Activated naive CD8-positive, alpha-beta T cell treated with anti-CD3 and anti-CD28 coated beads, Interleukin-2, amount 10 ng/mL, durations not matched to agents 7 days and 5 days (primary cell): ENCODE results near the gene XXYLT1. TPM values are rescaled to one million over a fixed set of nuclear protein-coding genes. Genes with fewer than 3 reads are reported as not detected.

Experiments
- ATAC-seq: fragments of 150-1000 bp; cut with Tn5 transposase; one replicate; pipeline ENCODE4 v1.10.0; 2021; ENCODE audit warnings: low read depth, moderate library complexity
- POLR2A ChIA-PET: fragments of 350-600 bp; sonication (Branson Sonifier 250); formaldehyde crosslinking; loops from one replicate; lab custom pipeline; 2021; ENCODE audit warnings: antibody characterized with exemption; lab: Charles Lee
- DNase-seq: peaks from one replicate; pipeline ENCODE4 v3.0.0; 2021
- H3K27ac Mint-ChIP-seq: one replicate; pipeline ENCODE4 v1.8.0; 2022; ENCODE audit warnings: mild to moderate bottlenecking, mixed read lengths
- H3K27me3 Mint-ChIP-seq: one replicate; pipeline ENCODE4 v1.8.0; 2022; ENCODE audit warnings: mild to moderate bottlenecking, moderate library complexity, mixed read lengths
- H3K36me3 Mint-ChIP-seq: one replicate; pipeline ENCODE4 v1.8.0; 2021; ENCODE audit warnings: mild to moderate bottlenecking, mixed read lengths
- H3K4me1 Mint-ChIP-seq: one replicate; pipeline ENCODE4 v1.8.0; 2021; ENCODE audit warnings: mixed read lengths
- H3K4me3 Mint-ChIP-seq: one replicate; pipeline ENCODE4 v1.8.0; 2022; ENCODE audit warnings: mild to moderate bottlenecking, moderate library complexity, mixed read lengths
- H3K9me3 Mint-ChIP-seq: one replicate; pipeline ENCODE4 v1.8.0; 2021; ENCODE audit warnings: mixed read lengths
- total RNA-seq, 2 experiments: library from RNA; stranded (reverse); gene quantifications; one replicate each; pipeline ENCODE4 v1.2.3, GENCODE V29; 2021

Gene XXYLT1
- total RNA-seq, 2 experiments from 2014 or later: 6.8 to 8.3 TPM

DNA sequence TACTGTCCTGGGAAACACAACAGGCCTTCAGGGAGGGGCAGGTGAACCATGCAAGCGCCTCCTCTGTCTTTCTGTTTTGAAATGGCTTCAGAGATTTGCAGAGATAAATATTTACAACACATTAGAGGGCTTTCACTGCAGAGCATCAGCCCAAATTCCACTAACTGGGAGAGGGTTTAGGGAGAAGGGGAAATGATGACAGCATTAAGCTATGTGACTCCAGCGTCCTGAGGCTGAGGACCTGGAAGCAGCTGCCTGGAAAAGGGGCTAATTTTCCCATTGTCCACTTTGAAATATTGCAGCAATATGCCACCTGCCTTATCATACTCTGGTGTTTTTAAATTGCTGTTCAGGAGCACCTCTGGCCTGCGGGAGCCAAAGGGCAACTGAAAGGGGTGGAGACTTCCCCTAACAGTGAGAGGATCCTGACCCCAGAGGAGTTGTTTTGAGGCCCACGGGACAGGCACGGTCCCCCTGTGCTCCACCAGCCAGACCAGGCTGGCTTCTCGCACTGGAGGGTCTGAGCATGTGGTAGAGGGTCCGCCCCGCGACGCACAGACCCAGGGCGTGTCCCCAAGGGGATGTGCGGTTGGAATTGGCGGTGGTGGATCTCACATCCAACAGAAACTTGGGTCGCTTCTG is 110.6 kb downstream of the XXYLT1 start:
- Mint-ChIP-seq H3K36me3 (peaks cover 3% of the 10 kb centered on the region), H3K4me1 (peaks cover 22% of the 10 kb centered on the region), H3K27me3 (peaks cover 2% of the 10 kb centered on the region), H3K9me3 (no peaks in the 10 kb centered on the region), H3K27ac (no peak overlapping the region), H3K4me3 (no peak overlapping the region)
- POLR2A ChIA-PET: no interaction called here
- DNase-seq: no peak
- no peak for ATAC-seq

DNA sequence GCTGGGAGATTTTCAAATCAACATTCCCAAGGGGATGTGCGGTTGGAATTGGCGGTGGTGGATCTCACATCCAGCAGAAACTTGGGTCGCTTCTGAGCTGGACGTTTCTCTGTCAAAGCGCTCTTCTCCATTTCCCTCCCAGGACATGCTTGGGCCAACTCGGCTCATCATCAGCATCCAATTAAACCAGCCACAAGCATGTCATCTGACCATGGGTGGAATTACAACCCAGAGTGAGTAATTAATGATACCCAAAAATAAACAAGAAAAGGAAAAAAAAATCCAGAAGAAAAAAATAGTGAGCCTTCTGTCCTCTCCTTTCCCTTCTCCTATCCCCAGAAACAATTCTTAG is 111.2 kb downstream of the XXYLT1 start:
- peaks cover 24% of the 10 kb centered on the region for H3K4me1 Mint-ChIP-seq
- H3K4me3 Mint-ChIP-seq: no peak overlapping the region
- H3K27ac Mint-ChIP-seq: no peak overlapping the region
- H3K36me3 Mint-ChIP-seq: peaks cover 3% of the 10 kb centered on the region
- no peaks in the 10 kb centered on the region for H3K9me3 Mint-ChIP-seq
- peaks cover 2% of the 10 kb centered on the region for H3K27me3 Mint-ChIP-seq
- ATAC-seq (no peak), DNase-seq (no peak)
- POLR2A ChIA-PET: no interaction called here

DNA sequence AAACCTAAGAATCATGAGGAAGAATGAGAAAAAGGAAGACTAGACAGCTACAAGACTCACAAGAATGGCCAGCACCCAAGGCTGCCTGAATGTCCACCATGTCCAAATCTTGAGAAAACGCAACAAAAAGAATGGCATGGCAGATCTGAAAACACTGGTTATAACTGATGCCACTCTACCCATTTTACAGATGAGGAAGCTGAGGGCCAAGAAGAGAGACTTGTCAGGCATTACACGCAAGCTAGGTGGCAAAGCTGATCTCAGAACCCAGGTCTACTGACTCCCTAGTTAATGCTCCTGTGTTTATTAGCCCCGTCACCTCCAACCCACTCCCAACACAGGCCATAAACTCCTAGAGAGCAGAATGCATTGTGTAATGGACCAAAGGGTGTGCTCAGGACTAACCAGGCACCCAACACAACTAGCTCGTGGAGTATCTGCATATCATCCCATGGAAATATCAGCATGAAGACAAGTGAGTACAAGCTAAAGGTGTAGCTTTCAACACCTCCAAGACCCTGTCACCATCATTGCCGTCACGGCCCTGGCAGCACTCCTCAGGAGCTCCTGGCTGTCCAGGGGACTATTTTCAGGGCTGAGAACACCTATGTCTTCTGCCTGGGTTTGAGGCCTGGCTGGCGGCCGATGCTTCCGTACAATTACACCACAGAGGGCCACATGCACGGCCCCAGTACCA is 111.7 kb downstream of the XXYLT1 start:
- ATAC-seq (no peak), DNase-seq (no peak)
- Mint-ChIP-seq H3K4me3 (no peak overlapping the region), H3K27ac (no peak overlapping the region), H3K9me3 (no peaks in the 10 kb centered on the region), H3K4me1 (peaks cover 27% of the 10 kb centered on the region), H3K27me3 (peaks cover 2% of the 10 kb centered on the region), H3K36me3 (peaks cover 5% of the 10 kb centered on the region)
- POLR2A ChIA-PET: no interaction called here

DNA sequence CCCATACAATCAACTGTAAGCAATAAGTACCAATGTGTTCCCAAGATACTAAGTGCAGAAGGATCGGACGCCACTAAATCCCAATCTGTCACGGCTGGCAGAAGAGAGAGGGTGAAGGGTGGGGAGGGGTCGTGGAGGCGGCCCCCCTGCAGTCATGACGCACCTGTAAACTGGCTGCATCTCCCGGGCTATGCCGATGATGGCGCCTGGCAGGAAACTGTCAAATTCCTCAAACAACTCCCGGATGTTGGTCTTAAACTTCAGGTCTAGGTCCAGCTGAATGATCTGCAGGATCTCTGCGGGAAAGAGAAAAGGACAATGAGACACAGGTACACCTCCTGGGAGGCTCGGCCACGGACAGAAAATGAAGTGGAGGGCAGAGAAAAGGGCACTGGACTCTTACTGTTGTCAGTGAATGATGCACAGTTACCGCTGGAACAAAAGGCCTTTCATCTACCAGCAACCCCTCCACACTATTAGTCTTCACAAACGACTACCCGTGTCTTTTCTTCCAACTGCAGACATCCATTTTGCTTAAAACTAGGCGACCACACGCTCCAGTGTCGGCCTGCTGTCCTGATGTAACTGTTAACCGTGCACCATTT is 114.6 kb downstream of the XXYLT1 start:
- ATAC-seq (no peak), DNase-seq (no peak)
- POLR2A ChIA-PET: no interaction called here
- peaks cover 2% of the 10 kb centered on the region for H3K27me3 Mint-ChIP-seq
- H3K4me1 Mint-ChIP-seq: peaks cover 10% of the 10 kb centered on the region
- H3K36me3 Mint-ChIP-seq: peaks cover 5% of the 10 kb centered on the region
- H3K27ac Mint-ChIP-seq: no peak overlapping the region
- no peak overlapping the region for H3K4me3 Mint-ChIP-seq
- no peaks in the 10 kb centered on the region for H3K9me3 Mint-ChIP-seq

DNA sequence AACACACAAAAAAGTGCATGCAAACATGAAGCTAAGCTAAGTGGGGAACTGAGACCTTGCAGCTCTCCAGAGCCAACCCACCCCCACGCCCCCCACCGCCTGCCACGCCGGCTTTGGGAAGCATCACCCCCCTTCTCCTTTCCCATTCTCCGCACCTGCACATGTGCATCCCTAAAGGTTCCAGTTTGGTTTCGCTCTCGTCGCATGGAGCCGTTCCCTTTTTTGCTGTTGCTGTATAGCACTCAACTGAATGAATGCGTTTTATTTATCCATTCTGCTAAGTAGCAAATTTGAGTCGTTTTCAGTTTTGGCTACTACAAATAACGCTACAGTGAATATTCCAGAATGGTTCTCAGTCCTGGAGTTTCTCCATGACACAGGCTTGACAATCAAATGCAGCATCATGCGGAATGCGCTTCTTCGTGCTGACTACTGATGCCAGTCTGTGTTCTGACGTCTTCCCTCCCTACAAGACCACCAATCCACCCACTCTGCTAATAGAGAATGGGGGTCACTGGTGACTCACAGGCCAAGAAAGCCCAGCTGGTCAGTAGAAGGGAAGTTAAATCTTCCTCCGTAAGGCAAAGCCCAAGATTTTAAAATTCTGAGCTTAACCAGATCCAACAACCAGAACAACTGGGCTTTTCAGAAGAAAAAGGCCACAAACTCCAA is 115.3 kb downstream of the XXYLT1 start:
- Mint-ChIP-seq H3K27me3 (peaks cover 2% of the 10 kb centered on the region), H3K27ac (peak overlapping the region; percentile 53), H3K4me3 (no peak overlapping the region), H3K36me3 (peaks cover 5% of the 10 kb centered on the region), H3K4me1 (peaks cover 12% of the 10 kb centered on the region), H3K9me3 (no peaks in the 10 kb centered on the region)
- POLR2A ChIA-PET: no interaction called here
- DNase-seq: no peak
- no peak for ATAC-seq

DNA sequence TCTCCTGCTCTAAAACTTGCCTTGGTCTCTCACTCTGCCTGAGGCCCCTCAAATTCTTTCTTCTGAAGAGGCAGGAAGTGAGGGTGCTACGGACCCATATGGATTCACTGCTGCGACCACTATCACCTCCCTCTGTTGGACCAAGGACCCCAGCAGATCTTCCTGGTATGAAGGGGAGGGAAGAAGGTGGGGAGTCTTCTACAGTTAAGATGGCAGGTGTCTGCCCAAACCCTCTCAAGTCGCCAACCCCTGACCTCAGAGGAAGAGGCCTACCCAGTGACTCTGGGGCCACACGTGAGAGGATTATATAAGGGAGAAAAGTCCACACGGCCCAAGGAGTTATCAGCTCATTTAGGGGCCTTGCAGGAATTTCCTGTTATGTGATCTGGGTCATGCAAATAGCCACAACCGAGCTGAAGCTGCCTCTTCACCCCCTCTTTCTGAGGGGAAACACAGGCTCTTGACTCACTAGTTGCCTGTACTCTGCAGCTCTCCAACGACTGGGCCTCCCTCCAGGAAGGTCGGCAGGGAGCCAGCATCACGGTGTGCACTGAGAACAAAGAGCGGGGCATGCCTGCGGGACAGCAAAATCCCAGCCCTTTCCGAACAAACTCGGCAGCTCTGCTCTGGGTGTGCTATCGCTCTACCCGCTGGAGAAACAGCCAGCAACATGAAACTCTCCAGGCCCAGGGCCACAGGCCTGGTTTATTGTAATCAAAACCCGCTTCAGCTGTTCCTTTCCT is 116.0 kb downstream of the XXYLT1 start:
- peaks cover 19% of the 10 kb centered on the region for H3K4me1 Mint-ChIP-seq
- peak; percentile 25 for ATAC-seq
- POLR2A ChIA-PET: no interaction called here

DNA sequence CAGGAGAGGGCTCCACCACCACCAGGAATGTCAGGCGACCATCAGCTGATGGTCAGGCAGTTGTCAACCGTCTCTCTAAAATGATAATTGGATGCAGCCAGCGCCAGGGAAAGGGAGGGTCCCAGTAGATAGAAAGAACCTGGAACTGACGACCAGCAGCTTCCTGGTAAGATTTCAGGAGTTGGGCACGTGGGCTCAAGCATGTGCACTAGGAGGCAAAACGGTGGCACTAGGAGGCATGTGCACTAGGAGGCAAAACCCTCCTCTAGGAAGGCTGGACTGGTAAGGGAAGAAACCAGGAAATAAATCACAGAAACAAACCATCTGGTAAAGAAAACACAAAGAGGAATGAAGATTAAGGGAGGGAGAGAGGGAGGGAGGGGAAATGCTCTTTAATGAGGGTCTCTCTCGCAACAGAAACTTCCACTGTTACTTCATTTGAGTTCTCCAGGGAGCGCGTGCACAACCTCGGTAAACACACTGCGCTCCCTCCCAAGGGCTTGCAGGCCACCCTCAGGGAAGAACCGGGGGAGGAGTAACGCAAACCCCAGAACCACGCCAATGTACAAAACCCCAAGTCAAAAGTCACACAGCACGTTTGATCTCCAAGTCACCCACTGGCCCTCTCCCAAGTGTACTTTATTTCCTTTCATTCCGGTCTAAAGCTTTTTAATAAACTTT is 116.7 kb downstream of the XXYLT1 start:
- no peak overlapping the region for H3K4me3 Mint-ChIP-seq
- H3K36me3 Mint-ChIP-seq: peaks cover 5% of the 10 kb centered on the region
- peak overlapping the region; percentile 50 for H3K27ac Mint-ChIP-seq
- peaks cover 22% of the 10 kb centered on the region for H3K4me1 Mint-ChIP-seq
- no peak for ATAC-seq
- no peak for DNase-seq
- H3K9me3 Mint-ChIP-seq: no peaks in the 10 kb centered on the region
- peaks cover 2% of the 10 kb centered on the region for H3K27me3 Mint-ChIP-seq
- POLR2A ChIA-PET: no interaction called here

More for the DNA sequence above, 116.0 kb downstream of the XXYLT1 start:
- no peak overlapping the region for H3K4me3 Mint-ChIP-seq
- peak overlapping the region; percentile 50 for H3K27ac Mint-ChIP-seq
- H3K9me3 Mint-ChIP-seq: no peaks in the 10 kb centered on the region
- H3K27me3 Mint-ChIP-seq: peaks cover 2% of the 10 kb centered on the region
- peaks cover 5% of the 10 kb centered on the region for H3K36me3 Mint-ChIP-seq
- DNase-seq: no peak

DNA sequence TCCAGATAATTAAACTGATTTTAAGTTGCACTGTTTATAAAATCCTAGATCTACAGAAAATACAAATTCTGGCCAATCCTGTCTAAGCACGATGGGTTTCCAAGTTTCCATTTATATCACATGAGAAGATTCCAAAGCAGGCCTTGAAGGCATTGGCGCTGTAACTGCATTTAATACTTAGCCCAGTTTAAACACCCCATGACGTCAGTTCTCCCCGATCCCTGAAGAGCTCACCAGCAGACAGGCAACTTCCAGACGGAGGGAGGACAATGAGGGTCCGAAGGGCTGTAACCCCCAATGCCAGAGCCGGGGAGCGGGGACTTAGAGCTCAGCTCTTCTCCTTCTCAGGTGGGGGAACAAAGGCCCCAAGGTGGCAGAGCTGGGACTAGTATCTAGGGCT is 117.3 kb downstream of the XXYLT1 start:
- POLR2A ChIA-PET: no interaction called here
- DNase-seq (no peak), ATAC-seq (no peak)
- H3K36me3 Mint-ChIP-seq: peaks cover 5% of the 10 kb centered on the region
- H3K9me3 Mint-ChIP-seq: no peaks in the 10 kb centered on the region
- no peak overlapping the region for H3K27ac Mint-ChIP-seq
- no peak overlapping the region for H3K4me3 Mint-ChIP-seq
- peaks cover 2% of the 10 kb centered on the region for H3K27me3 Mint-ChIP-seq
- H3K4me1 Mint-ChIP-seq: peaks cover 27% of the 10 kb centered on the region

DNA sequence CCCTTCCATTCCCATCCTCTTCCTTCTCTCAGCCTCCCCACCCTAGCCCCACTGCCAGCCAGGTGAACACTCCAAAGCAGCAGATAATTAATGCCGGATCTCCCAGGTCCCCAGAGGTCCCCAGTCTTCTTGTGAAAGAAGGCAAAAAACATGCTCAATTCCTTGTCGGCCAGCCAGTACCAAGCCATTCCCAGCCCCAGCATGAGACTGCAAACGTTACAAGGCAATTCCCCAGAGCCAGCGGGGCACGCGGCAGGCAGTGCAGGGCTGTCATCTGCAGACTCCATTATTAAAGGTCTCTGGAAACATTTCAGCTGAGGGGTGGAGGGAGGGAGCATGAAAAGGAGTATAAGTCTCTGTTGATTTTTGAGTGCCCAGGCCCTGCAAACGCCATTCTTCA is 117.8 kb downstream of the XXYLT1 start:
- no peak overlapping the region for H3K4me3 Mint-ChIP-seq
- DNase-seq (no peak), ATAC-seq (no peak)
- H3K36me3 Mint-ChIP-seq: peaks cover 5% of the 10 kb centered on the region
- H3K9me3 Mint-ChIP-seq: no peaks in the 10 kb centered on the region
- H3K27me3 Mint-ChIP-seq: peaks cover 2% of the 10 kb centered on the region
- POLR2A ChIA-PET: no interaction called here
- peaks cover 32% of the 10 kb centered on the region for H3K4me1 Mint-ChIP-seq
- no peak overlapping the region for H3K27ac Mint-ChIP-seq

DNA sequence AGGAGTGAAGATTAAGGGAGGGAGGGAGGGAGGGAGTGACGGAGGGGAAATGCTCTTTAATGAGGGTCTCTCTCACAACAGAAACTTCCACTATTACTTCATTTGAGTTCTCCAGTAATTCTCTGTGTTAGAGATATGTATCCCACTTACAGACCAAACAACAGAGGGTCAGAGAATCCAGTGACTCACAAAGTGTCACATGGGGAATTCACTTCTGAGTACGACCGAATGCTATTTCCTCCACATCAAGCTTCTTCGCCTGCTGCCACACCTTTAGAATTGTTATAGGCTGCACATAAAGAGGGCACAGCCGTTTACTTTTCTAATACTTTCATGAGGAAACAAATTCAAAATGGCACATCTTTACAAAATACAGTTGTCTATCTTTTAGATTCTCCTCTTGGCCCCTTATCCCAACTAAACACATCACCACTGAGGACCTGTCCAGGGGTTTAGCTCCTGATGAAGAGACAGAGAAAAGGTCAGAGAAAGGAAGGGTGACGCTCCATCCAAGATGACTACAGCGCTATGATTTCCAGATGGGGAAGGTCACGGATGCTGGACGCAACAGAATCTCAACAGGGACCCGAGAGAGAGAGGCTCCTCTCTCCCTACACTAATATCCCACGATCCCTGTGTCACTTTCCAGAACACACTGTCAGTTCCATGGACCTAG is 119.0 kb downstream of the XXYLT1 start:
- no peaks in the 10 kb centered on the region for H3K9me3 Mint-ChIP-seq
- DNase-seq (no peak), ATAC-seq (no peak)
- H3K4me1 Mint-ChIP-seq: peaks cover 39% of the 10 kb centered on the region
- peaks cover 5% of the 10 kb centered on the region for H3K36me3 Mint-ChIP-seq
- no peak overlapping the region for H3K4me3 Mint-ChIP-seq
- no peak overlapping the region for H3K27ac Mint-ChIP-seq
- no peaks in the 10 kb centered on the region for H3K27me3 Mint-ChIP-seq
- POLR2A ChIA-PET: no interaction called here

DNA sequence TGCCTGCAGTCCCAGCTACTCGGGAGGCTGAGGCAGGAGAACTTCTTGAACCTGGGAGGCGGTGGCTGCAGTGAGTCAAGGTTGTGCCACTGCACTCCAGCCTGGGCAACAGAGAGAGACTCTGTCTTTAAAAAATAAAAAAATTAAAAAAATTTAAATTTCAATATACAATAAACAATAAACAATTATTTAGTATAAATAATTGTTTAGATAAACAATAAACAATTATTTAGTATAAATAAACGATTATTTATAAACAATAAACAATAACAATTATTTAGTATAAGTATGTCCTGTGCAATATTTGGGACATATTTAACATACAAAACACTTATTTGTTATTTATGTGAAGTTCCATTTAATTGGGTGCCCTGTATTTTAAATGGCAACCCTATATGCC is 119.6 kb downstream of the XXYLT1 start:
- Mint-ChIP-seq H3K4me3 (no peak overlapping the region), H3K4me1 (peaks cover 39% of the 10 kb centered on the region), H3K9me3 (no peaks in the 10 kb centered on the region), H3K27ac (no peak overlapping the region), H3K27me3 (no peaks in the 10 kb centered on the region), H3K36me3 (peaks cover 5% of the 10 kb centered on the region)
- DNase-seq: no peak
- ATAC-seq: no peak
- POLR2A ChIA-PET: no interaction called here
